BLaER1 treated with 17β-estradiol and CSF1 and Interleukin-3, amounts not matched to agents 10 nM and 100 nM (cell line): ENCODE data around the gene STRN4.
"Not testable (repeated sequence)": the region's sequence is repeated elsewhere in the genome, so short reads cannot be mapped to it uniquely, and the experiment has no call there.

Experiments used
- H3K27ac ChIP-seq, 11 experiments: shearing (Covaris generic); formaldehyde crosslinking; 2 replicates each; pipeline ENCODE4 v1.8.1; 2022
- H3K27me3 ChIP-seq, 11 experiments: shearing (Covaris generic); formaldehyde crosslinking; 2 replicates each; pipeline ENCODE4 v1.8.1; 2022
- H3K36me3 ChIP-seq, 11 experiments: shearing (Covaris generic); formaldehyde crosslinking; 2 replicates each; pipeline ENCODE4 v1.8.1; 2022
- H3K4me1 ChIP-seq, 10 experiments: shearing (Covaris generic); formaldehyde crosslinking; 2 replicates each; pipeline ENCODE4 v1.8.1; 2022
- H3K4me2 ChIP-seq, 11 experiments: shearing (Covaris generic); formaldehyde crosslinking; 2 replicates each; pipeline ENCODE4 v1.8.1; 2022
- H3K4me3 ChIP-seq, 10 experiments: shearing (Covaris generic); formaldehyde crosslinking; 2 replicates each; pipeline ENCODE4 v1.8.1; 2022
- H3K9ac ChIP-seq, 11 experiments: shearing (Covaris generic); formaldehyde crosslinking; 2 replicates each; pipeline ENCODE4 v1.8.1; 2022
- H3K9me3 ChIP-seq, 11 experiments: shearing (Covaris generic); formaldehyde crosslinking; replicated peaks in 1 of 11; 2 replicates each; pipeline ENCODE4 v1.8.1; 2022
- H4K20me1 ChIP-seq, 11 experiments: shearing (Covaris generic); formaldehyde crosslinking; 2 replicates each; pipeline ENCODE4 v1.8.1; 2022
- Cebpa-rat ChIP-seq, 11 experiments: shearing (Covaris generic); IDR thresholded peaks; 2 replicates each; pipeline ENCODE4 v1.8.1; 2022

The STRN4 gene

DNA sequence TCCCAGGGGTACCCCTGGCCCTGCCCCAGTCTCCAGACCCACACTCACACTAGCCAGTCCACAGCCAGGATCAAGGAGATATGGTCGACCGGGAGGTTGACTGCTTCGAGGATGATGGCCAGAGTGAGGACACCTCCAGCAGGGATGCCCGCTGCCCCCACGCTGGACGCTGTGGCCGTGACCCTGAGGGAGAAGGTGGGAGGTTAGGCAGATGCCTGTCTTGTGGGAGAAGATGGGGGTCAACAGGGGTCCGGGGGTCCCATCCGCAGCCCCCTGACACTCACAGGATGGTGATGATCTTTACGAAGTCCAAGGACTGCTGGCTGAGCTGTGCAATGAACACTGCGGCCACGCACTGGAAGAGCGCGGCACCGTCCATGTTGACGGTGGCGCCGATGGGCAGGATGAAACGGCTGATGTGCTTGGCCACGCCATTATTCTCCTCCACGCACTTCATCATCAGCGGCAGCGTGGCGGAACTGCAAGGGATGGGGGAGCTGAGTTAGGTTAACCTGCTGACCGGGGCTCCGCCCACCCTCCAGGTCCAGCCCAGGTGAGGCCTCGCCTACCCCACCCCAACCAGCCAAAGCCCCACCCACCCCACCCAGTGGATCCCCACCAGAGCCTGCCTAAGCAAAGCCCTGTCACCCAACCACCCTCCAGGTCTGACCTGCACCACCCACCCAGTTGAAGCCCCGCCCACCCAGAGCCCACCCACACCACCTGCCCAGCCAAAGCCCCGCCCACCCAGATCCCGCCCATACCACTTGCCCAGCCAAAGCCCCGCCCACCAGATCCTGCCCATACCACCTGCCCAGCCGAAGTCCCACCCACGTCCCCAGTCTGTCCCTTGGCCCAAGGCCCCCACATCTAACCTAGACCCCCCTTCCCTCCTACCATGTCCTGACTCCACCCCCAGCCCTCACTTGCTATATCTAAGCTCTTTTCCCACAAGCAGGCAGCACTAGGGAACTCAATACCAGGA is 31.0 kb upstream of the STRN4 start:
- H3K27me3 ChIP-seq, result no peaks in the 10 kb centered on the region
- H3K4me2 ChIP-seq, result peak overlapping the region in 2 of 11 experiments; percentile 82 to 86; a peak in 4 of 22 replicates
- peaks cover 66 to 90% (median 84%) of the 10 kb centered on the region in 11 experiments for H3K36me3 ChIP-seq
- no peak for TF ChIP-seq Cebpa-rat (IDR thresholded peaks at IDR 0.05)
- no peaks in the 10 kb centered on the region for H3K9me3 ChIP-seq
- no peak overlapping the region; a peak in 1 of 22 replicates for H3K9ac ChIP-seq
- no peak overlapping the region for H3K4me3 ChIP-seq
- H3K4me1 ChIP-seq, result peaks cover 20 to 44% (median 40%) of the 10 kb centered on the region in 10 experiments
- peaks cover 6 to 92% (median 76%) of the 10 kb centered on the region in 11 experiments; a peak in 20 of 22 replicates for H4K20me1 ChIP-seq
- H3K27ac ChIP-seq, result peak overlapping the region in 4 of 11 experiments; percentile 25 to 63 (median 47); a peak in 3 of 22 replicates

GRCh38 chr19:46775642-46776258 is 29.5 kb upstream of the STRN4 start:
- peaks cover 53 to 83% (median 70%) of the 10 kb centered on the region in 11 experiments for H3K36me3 ChIP-seq
- H3K9ac ChIP-seq, result no peak overlapping the region
- H3K4me1 ChIP-seq, result peaks cover 20 to 31% (median 28%) of the 10 kb centered on the region in 10 experiments
- H3K4me2 ChIP-seq, result no peak overlapping the region
- no peak for TF ChIP-seq Cebpa-rat (IDR thresholded peaks at IDR 0.05)
- H3K27ac ChIP-seq, result 0 out of 22 replicates have a peak overlapping the region, but pooled peaks of 1 of the 11 experiments have one; percentile 15
- no peak overlapping the region for H3K4me3 ChIP-seq
- H4K20me1 ChIP-seq, result peaks cover 6 to 80% (median 63%) of the 10 kb centered on the region in 11 experiments; a peak in 20 of 22 replicates
- H3K9me3 ChIP-seq, result no peaks in the 10 kb centered on the region
- no peaks in the 10 kb centered on the region for H3K27me3 ChIP-seq

DNA sequence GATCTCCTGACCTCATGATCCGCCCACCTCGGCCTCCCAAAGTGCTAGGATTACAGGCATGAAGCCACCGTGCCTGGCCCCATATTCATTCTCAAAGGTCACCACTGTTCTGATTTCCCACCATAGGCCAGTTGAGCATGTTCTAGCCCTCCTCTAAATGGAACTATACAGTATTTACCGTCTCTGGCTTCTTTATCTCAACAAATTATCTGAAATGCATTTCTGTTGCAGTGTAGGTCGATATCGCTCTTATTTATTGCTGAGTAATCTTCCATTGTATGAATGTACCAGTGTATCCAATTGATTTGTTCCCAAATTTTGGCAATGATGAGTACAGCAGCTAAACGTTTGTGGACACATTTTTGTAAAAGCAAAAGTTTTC is 26.8 kb upstream of the STRN4 start:
- no peak overlapping the region for H3K27ac ChIP-seq
- H3K4me3 ChIP-seq, result no peak overlapping the region
- no peaks in the 10 kb centered on the region for H3K27me3 ChIP-seq
- H3K9me3 ChIP-seq, result no peaks in the 10 kb centered on the region
- no peak overlapping the region for H3K9ac ChIP-seq
- H3K4me2 ChIP-seq, result no peak overlapping the region
- H4K20me1 ChIP-seq, result peaks cover 6 to 56% (median 37%) of the 10 kb centered on the region in 11 experiments; a peak in 20 of 22 replicates
- peaks cover 0 to 5% (median 2%) of the 10 kb centered on the region in 10 experiments; a peak in 12 of 20 replicates for H3K4me1 ChIP-seq
- peaks cover 34 to 56% (median 42%) of the 10 kb centered on the region in 11 experiments for H3K36me3 ChIP-seq
- no peak for TF ChIP-seq Cebpa-rat (IDR thresholded peaks at IDR 0.05)

DNA sequence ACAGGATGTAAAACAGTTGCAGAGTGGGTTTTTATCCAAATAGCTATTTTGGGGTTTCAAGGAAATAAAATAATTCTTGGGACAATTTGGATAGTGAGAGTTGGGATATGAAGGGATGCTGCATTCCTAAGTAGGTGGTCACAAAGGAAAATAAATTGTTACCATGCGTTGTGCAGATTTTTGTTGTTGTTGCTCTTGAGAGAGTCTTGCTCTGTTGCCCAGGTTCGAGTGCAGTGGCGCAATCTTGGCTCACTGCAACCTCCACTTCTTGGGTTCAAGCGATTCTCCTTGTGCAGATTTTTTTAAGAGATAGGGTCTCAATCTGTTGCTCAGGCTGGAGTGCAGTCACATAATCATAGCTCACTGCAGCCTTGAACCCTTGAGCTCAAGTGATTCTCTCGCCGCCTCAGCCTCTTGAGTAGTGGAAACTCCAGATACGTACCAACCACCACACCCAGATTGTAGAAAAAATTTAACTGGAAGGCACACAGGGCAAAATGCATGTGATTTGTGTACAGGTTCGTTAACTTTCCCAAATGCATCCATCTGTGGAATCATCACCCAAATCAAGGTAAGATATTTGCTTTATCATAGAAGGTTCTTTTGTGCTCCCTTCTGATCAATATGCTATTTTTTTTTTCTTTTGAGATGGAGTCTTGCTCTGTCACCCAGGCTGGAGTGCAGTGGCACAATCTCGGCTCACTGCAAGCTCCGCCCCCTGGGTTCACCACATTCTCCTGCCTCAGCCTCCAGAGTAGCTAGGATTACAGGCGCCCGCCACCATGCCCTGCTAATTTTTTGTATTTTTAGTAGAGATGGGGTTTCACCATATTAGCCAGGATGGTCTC is 26.1 kb upstream of the STRN4 start:
- Histone ChIP-seq H3K27me3 (no peaks in the 10 kb centered on the region), H3K9ac (no peak overlapping the region), H3K27ac (no peak overlapping the region), H3K36me3 (peaks cover 34 to 51% (median 38%) of the 10 kb centered on the region in 11 experiments), H3K9me3 (no peaks in the 10 kb centered on the region), H3K4me1 (no peaks in the 10 kb centered on the region), H3K4me2 (no peak overlapping the region), H3K4me3 (no peak overlapping the region), H4K20me1 (peaks cover 6 to 50% (median 31%) of the 10 kb centered on the region in 11 experiments; a peak in 20 of 22 replicates)
- no peak for TF ChIP-seq Cebpa-rat (IDR thresholded peaks at IDR 0.05)

- peaks cover 0 to 18% (median 2%) of the 10 kb centered on the region in 11 experiments; a peak in 8 of 22 replicates for H4K20me1 ChIP-seq
- not testable (repeated sequence) for H3K27ac ChIP-seq, H3K4me3 ChIP-seq, H3K27me3 ChIP-seq, H3K4me2 ChIP-seq, H3K4me1 ChIP-seq, H3K9ac ChIP-seq, H3K9me3 ChIP-seq
- H3K36me3 ChIP-seq, result peaks cover 1 to 16% (median 2%) of the 10 kb centered on the region in 11 experiments; a peak in 17 of 22 replicates
These were observed 22.5 kb upstream of the STRN4 start for GRCh38 chr19:46768746-46769145.

DNA sequence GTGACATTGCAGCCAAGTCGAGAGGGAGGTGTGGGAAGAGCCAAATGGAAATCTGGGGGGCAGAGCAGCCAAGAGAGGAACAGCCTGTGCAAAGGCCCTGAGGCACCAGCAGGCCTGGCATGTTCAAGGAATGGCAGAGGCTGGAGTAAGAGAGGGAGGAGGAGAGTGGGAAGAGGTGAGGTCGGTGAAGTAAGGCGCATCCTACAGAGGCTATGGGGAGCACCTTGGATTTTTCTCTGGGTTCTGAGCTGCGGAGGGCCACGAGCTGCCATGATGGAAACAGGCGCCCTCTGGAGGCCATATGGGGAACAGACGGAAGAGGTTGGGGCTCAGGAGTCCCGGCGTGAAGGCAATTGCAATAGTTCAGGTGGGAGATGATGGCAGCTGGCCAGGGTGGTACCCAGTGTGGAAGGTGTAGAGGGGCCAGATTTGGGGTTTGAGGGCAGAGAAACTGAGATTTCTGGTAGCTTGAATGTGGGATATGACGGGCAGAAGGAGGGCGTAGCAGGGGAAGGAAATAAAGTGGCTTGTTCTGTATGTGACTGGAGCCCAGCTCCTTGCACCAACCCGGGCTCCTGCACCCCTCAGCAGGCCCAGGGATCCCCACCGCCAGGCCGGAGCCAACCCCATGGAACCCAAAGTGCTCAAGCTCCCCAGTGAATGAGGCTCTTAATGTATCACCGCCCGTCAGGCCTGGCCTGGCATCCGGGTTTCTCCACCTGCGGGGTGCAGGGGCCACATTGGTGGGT is 20.5 kb upstream of the STRN4 start:
- Histone ChIP-seq H3K27ac (no peak overlapping the region), H3K4me2 (no peak overlapping the region), H3K36me3 (0 out of 22 replicates have a peak, but pooled peaks cover 0 to 3% (median 0%) of the 10 kb centered on the region in 11 experiments), H3K27me3 (no peaks in the 10 kb centered on the region), H3K4me3 (no peak overlapping the region), H4K20me1 (peaks cover 0 to 5% (median 0%) of the 10 kb centered on the region in 11 experiments; a peak in 1 of 22 replicates), H3K9ac (no peak overlapping the region), H3K4me1 (peaks cover 0 to 5% (median 0%) of the 10 kb centered on the region in 10 experiments; a peak in 2 of 20 replicates), H3K9me3 (no peaks in the 10 kb centered on the region)
- TF ChIP-seq Cebpa-rat (IDR thresholded peaks at IDR 0.05), result no peak

DNA sequence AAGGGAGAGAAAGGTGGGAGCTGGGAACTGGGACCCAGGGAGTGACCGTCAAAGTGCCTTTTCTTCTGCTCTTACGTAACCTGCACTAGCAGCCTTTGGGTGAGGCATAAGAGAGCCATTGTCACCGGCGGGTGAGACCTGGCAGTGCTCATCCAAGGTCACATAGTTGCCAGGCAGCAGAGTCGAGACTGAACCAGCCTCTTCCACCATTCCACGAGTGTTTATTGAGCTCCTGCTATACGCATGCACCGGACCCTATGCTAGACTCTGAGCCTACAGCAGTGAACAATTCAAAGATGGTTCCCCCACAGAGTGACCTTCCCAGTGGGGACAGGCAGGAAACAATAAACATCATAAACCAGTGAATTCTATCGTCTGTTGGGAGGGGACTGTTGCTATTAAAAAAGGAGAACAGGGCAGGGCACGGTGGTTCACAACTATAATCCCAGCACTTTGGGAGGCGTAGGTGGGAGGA is 18.6 kb upstream of the STRN4 start:
- H3K4me3 ChIP-seq, result no peak overlapping the region
- TF ChIP-seq Cebpa-rat (IDR thresholded peaks at IDR 0.05), result no peak
- H4K20me1 ChIP-seq, result peaks cover 0 to 5% (median 0%) of the 10 kb centered on the region in 11 experiments; a peak in 1 of 22 replicates
- peaks cover 3 to 23% (median 11%) of the 10 kb centered on the region in 10 experiments; a peak in 17 of 20 replicates for H3K4me1 ChIP-seq
- H3K36me3 ChIP-seq, result no peaks in the 10 kb centered on the region
- H3K27me3 ChIP-seq, result no peaks in the 10 kb centered on the region
- no peak overlapping the region for H3K9ac ChIP-seq
- H3K27ac ChIP-seq, result no peak overlapping the region
- H3K4me2 ChIP-seq, result no peak overlapping the region
- no peaks in the 10 kb centered on the region for H3K9me3 ChIP-seq
